Right atrium auricular region (tissue), 2 donors: ENCODE data around the gene PRCD. TPM values are rescaled to one million over a fixed set of nuclear protein-coding genes. Genes with fewer than 3 reads are reported as not detected.
"Not testable (repeated sequence)": the region's sequence is repeated elsewhere in the genome, so short reads cannot be mapped to it uniquely, and the experiment has no call there.

Source experiments
- DNase-seq: peaks from one replicate; pipeline ENCODE4 v3.0.0-alpha.2; 2019; ENCODE audit warnings: low spot score
- H3K27ac ChIP-seq, 2 donors: fragments of 200-600 bp; sonication (generic); 1 replicate in 1 of 2; 2 replicates in 1 of 2; pipeline ENCODE4 v1.5.1; 2016 to 2019
- H3K27me3 ChIP-seq, 2 donors: fragments of 200-600 bp; sonication (generic); one replicate each; pipeline versions ENCODE4 v1.5.1 to v1.6.0; 2017 to 2019
- H3K36me3 ChIP-seq: fragments of 200-600 bp; sonication (generic); one replicate; pipeline ENCODE4 v1.5.1; 2016
- H3K4me1 ChIP-seq, 2 donors: fragments of 200-600 bp; sonication (generic); one replicate each; pipeline versions ENCODE4 v1.5.1 to v1.6.0; 2017 to 2019
- H3K4me3 ChIP-seq, 2 donors: fragments of 200-600 bp; sonication (generic); 1 replicate in 1 of 2; 2 replicates in 1 of 2; pipeline ENCODE4 v1.5.1; 2017 to 2019; ENCODE audit warnings: mild to moderate bottlenecking in 1 of 2, moderate library complexity in 1 of 2
- H3K9me3 ChIP-seq, 2 donors: fragments of 200-600 bp; sonication (generic); one replicate each; pipeline ENCODE4 v1.5.1; 2019
- CTCF ChIP-seq, 2 donors: fragments of 200-600 bp; sonication (generic); IDR thresholded peaks; one replicate each; pipeline ENCODE4 v1.5.1; 2019; ENCODE audit warnings: antibody characterized with exemption in 2 of 2
- total RNA-seq, 2 donors: library from RNA; depleted of rRNA; stranded (reverse); fragments of >200 nt; gene quantifications; one replicate each; pipeline ENCODE4 v1.1.0, GENCODE V29; 2016

PRCD gene
- total RNA-seq, 2 donors from 2014 or later: 2.1 to 3.5 TPM

GRCh38 chr17:76501018-76501826, 38.6 kb upstream of the PRCD start, which contains the start of gene RHBDF2:
Gene RHBDF2 (minus strand): TSS chr17:76501423. CDS start chr17:76481524, 19,899 bp downstream.
- H3K4me3 ChIP-seq: peak within 1 kb of the TSS; percentile 59 to 78
- H3K36me3 ChIP-seq: no peaks in the 10 kb centered on the region
- peaks cover 0 to 55% of the 10 kb centered on the region in 2 donors for H3K4me1 ChIP-seq
- DNase-seq: peak; percentile 91
- no peak for TF ChIP-seq CTCF (IDR thresholded peaks at IDR 0.05)
- peak within 1 kb of the TSS; percentile 90 to 94 for H3K27ac ChIP-seq
- no peaks in the 10 kb centered on the region for H3K9me3 ChIP-seq
- no peaks in the 10 kb centered on the region for H3K27me3 ChIP-seq

- H3K4me1 ChIP-seq: peaks cover 0 to 54% of the 10 kb centered on the region in 2 donors
- peak overlapping the region; percentile 90 to 94 for H3K27ac ChIP-seq
- no peaks in the 10 kb centered on the region for H3K27me3 ChIP-seq
- H3K4me3 ChIP-seq: peak overlapping the region; percentile 59 to 78
- TF ChIP-seq CTCF (IDR thresholded peaks at IDR 0.05): no peak
- no peaks in the 10 kb centered on the region for H3K36me3 ChIP-seq
- DNase-seq: no peak
- no peaks in the 10 kb centered on the region for H3K9me3 ChIP-seq
These were observed 38.0 kb upstream of the PRCD start for GRCh38 chr17:76501827-76502307.

- no peaks in the 10 kb centered on the region for H3K27me3 ChIP-seq
- peaks cover 0 to 46% of the 10 kb centered on the region in 2 donors for H3K4me1 ChIP-seq
- no peak for TF ChIP-seq CTCF (IDR thresholded peaks at IDR 0.05)
These were observed 37.3 kb upstream of the PRCD start for GRCh38 chr17:76502341-76503211.

GRCh38 chr17:76504117-76504516, 35.7 kb upstream of the PRCD start:
- no peaks in the 10 kb centered on the region for H3K27me3 ChIP-seq
- H3K4me1 ChIP-seq: peaks cover 0 to 31% of the 10 kb centered on the region in 2 donors
- H3K27ac ChIP-seq: no peak overlapping the region
- H3K36me3 ChIP-seq: no peaks in the 10 kb centered on the region
- no peak for DNase-seq
- no peaks in the 10 kb centered on the region for H3K9me3 ChIP-seq
- no peak for TF ChIP-seq CTCF (IDR thresholded peaks at IDR 0.05)
- H3K4me3 ChIP-seq: no peak overlapping the region

More at GRCh38 chr17:76502341-76503211, 37.3 kb upstream of the PRCD start:
- no peak overlapping the region for H3K4me3 ChIP-seq
- no peak for DNase-seq
- no peaks in the 10 kb centered on the region for H3K36me3 ChIP-seq
- H3K9me3 ChIP-seq: no peaks in the 10 kb centered on the region
- peak overlapping the region; percentile 90 to 94 for H3K27ac ChIP-seq

- Histone ChIP-seq H3K27me3 (no peaks in the 10 kb centered on the region), H3K9me3 (no peaks in the 10 kb centered on the region), H3K4me1 (peaks cover 0 to 17% of the 10 kb centered on the region in 2 donors), H3K36me3 (no peaks in the 10 kb centered on the region), H3K27ac (no peak overlapping the region), H3K4me3 (no peak overlapping the region)
- peak; percentile 90 for DNase-seq
- peak; percentile 90 to 97 for TF ChIP-seq CTCF (IDR thresholded peaks at IDR 0.05)
These were observed 33.2 kb upstream of the PRCD start for GRCh38 chr17:76506408-76507345.

- not testable (repeated sequence) for H3K9me3 ChIP-seq, H3K27me3 ChIP-seq, H3K36me3 ChIP-seq, H3K4me3 ChIP-seq, DNase-seq, H3K27ac ChIP-seq
- peaks cover 0 to 11% of the 10 kb centered on the region in 2 donors for H3K4me1 ChIP-seq
These were observed 31.3 kb upstream of the PRCD start for GRCh38 chr17:76508472-76509063.
